ENCODE results near the gene ATG2A.

Gene ATG2A

GRCh38 chr11:64851831-64852351, 65.1 kb downstream of the ATG2A start:
- DNase-seq, result peak; percentile 39

- DNase-seq, result peak; percentile 55
These were observed 65.9 kb downstream of the ATG2A start for GRCh38 chr11:64850979-64851567.

- no peak for DNase-seq
These were observed 67.2 kb downstream of the ATG2A start for GRCh38 chr11:64849598-64850356.

GRCh38 chr11:64848826-64849597, 68.0 kb downstream of the ATG2A start:
- peak; percentile 74 for DNase-seq

- no peak for DNase-seq
These were observed 68.7 kb downstream of the ATG2A start for GRCh38 chr11:64848214-64848825.

GRCh38 chr11:64846998-64847666, 69.9 kb downstream of the ATG2A start:
- peak; percentile 98 for DNase-seq

GRCh38 chr11:64845776-64846129, 71.3 kb downstream of the ATG2A start:
- DNase-seq, result peak; percentile 2

GRCh38 chr11:64845129-64845775, 71.8 kb downstream of the ATG2A start:
- DNase-seq, result no peak

Data from CD4-positive, alpha-beta T cell treated with Interleukin-6 for 4 hours (primary cell).